Hematopoietic multipotent progenitor cell treated with erythropoietin and hydrocortisone succinate and interleukin-3 and kit ligand, for 17 days (in vitro differentiated cells): ENCODE data around the gene PTPRR.

ENCODE experiments used
- DNase-seq: peaks from one replicate; pipeline ENCODE4 v3.0.0-alpha.2; 2015; ENCODE audit warnings: low spot score

The PTPRR gene

DNA sequence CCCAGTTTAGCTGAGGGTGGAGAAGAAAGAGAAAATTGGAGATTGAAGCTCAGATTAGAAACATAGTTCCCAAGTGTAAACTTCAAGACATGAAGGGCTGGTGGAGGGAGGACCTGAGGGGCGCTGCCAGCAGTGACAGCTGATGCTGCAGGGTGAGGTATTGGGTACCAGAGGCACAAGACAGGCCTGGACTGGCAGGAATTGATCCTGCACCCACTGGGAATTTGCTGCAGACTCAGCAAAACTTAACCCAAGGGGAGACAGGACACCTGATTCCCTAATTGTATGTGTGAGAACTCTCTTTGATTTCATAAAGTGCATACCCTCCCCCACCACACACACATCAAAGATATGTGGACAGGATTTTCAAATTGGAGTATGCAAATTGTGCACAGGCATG lies 11.6 kb downstream of the PTPRR start:
- DNase-seq, result no peak

DNA sequence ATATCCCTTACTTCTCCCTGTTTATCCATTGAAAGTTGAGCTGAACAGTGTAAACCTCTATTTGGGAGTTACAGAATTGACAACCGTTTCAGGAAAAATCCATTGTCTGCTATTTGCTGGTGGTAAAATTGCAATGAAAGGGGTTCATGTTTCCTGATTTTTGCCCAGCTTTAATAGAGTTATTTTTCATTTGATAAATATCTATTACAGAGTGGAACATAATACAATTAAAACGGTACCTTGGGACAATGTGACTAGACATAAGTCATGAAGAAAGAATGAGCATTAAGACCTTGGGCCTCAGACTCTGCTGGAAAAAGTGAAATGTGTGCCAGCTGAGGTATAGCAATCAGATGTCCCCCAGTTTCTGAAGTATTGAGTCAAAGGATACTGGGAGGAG lies 13.1 kb downstream of the PTPRR start:
- DNase-seq, result no peak

DNA sequence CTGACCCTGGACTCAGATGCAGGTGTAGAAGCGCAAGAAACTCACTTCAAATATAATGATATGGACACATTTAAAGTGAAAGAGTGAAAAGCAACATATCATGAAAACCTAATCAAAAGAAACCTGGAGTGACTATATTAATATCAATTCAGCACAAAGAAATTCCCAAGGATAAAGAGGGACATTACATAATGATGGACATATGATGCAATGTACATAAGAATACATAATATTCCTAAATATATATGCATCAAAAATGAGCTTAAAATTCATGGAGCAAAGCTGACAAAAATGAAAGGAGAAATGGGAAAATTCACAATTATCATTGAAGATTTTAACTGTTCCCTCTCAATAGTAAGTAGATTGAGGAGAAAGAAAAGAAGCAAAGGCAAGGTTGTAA lies 24.6 kb downstream of the PTPRR start:
- DNase-seq, result no peak

DNA sequence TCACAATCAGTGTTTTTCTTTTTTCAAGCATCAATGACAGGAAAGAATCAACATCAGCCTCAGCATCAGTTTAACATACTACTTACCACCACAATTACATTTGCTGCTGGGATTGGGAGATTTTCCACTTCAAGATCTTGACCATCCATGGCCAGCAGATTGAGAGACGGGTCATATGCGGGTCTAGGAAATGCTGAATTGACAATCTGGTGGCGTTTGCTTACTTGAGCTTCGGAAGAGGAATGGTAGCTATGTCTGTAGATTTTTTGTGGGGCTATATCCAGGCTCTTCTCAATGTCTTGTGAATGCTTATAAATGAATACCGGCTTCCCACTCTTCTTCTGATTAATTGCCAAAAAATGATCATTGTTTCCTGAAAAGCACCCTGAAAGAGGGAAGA lies 27.9 kb downstream of the PTPRR start:
- DNase-seq, result no peak

DNA sequence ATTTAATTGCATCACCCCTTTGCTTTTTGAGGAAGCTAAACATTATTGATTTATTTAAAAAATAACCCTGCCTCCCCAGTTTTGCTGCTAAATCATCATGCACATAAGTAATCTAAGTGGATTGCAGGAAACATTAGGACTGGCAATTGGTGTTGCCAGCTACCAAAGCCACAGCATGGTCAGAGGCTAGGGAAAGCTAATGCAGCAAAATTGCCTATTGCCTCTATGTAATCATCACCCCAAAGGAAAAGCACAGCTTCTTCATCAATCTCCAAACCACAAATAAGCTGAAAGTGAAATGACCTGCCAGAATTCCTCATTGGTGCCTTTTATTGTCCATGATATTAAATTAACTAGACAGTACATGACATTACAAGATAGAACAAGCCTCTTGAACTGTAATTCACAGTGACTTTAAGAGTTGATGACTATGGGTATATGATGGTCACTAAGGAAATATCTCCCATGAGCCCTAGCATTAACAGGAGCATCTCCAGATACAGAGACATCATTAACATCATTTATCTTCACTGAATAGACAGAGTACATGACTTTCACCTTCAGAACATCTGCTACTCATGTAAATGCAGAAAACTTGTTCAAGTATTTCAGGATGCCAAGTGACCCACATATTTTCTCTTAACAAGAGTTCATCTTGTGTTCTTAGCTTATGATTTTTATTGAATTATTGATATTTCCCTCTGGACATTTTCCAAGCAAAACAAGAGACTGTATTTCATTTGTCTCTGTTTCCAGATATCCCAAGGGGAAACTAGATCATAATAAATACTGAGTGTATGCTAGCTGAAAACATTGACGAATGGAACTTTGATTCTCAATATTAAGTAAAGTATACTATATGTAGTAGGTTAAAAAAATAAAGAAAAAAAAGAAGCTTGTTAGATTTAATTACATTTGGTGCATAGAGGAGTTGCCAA lies 29.4 kb downstream of the PTPRR start:
- DNase-seq, result no peak

DNA sequence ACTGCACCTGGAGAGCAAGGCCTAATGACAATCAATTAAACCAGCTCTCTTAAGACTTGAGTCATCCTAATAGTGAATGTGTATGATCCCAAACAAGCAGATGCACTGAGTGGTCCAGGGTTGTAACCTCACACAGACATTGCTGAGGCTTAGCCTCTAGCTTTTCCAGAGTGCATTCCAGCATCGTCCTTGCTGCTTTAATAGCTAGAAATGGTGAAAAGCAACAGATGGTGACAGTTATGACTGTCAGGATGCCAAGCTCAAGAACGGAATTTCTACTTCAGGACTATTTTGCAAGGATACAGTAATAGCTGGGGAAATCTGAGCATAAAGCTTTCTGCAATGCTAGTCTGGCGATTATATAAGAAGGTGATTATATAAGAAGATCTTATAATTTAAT lies 34.6 kb downstream of the PTPRR start:
- DNase-seq, result no peak

DNA sequence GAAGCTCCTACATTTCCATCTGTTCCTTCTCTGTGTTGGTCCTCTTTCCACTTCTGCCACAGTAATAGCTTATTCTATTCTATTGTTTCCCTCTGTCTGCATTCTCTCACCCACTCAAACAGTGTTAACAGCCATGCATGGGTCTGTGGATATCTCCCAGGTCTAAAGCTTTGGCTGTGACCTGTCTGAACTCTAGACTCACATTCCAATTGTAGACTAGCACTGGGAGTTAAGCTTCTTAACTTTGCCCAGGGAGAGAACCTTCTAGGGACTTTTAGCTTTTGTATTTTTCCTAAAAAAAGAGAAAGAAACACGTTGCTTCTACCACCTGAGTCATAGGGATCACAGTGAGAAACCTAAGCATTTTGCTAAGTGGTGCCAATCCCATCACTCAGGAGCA lies 36.7 kb downstream of the PTPRR start:
- DNase-seq, result no peak

DNA sequence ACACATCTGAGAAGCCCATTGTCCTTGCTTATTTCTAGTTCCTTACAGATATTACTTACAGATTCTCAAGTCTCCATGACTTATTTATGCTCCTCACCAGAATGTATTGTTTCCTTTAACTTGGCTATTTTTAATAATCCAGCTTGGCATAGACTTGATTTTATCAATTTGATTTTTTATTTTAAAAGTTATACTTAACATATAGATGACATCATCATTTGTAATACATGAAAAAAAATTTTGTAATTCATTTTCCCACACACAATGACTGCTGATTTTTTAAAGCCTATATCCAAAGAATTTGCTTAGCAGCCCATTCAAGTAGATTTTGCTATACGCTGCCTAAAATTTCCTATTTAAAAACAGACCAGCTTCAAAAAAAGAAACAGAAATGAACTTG lies 39.8 kb downstream of the PTPRR start:
- no peak for DNase-seq

DNA sequence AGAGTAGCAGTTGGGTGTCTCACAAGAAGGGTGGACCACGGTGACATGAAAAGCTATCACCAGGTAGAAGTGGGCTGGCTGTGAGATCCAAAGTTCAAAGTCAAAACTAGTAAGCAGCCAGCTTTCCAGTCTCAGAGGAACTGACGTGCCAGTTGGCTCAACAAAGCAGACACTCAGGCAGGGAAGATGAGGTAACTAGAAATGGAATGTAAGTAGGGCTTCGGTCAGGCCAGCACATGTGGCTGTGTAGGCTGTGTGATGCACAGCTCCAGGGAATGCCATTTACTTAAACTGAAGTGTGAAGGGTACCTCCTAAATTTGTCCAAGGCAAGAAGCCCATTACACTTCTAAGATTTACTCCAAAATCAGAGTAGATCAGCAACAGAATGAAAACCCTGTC lies 43.6 kb downstream of the PTPRR start:
- no peak for DNase-seq

DNA sequence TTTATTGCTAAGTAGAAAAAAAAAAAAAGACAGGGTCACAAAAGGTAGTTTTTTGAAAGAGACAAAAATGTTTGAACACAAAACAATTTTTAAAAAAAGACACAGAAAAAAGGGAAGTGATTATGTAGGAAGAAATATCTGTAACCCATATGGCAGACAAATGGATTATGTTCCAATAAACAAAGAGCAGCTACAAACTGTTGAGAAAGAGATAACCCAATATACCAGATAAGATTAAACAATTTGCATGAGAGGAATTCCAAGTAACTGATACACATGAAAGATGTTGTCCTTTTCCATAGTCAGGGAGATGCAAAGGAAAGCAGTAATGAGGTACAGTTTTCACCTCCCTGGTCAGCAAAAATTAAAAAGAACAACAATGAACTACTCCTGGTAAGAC lies 44.9 kb downstream of the PTPRR start:
- DNase-seq, result no peak

DNA sequence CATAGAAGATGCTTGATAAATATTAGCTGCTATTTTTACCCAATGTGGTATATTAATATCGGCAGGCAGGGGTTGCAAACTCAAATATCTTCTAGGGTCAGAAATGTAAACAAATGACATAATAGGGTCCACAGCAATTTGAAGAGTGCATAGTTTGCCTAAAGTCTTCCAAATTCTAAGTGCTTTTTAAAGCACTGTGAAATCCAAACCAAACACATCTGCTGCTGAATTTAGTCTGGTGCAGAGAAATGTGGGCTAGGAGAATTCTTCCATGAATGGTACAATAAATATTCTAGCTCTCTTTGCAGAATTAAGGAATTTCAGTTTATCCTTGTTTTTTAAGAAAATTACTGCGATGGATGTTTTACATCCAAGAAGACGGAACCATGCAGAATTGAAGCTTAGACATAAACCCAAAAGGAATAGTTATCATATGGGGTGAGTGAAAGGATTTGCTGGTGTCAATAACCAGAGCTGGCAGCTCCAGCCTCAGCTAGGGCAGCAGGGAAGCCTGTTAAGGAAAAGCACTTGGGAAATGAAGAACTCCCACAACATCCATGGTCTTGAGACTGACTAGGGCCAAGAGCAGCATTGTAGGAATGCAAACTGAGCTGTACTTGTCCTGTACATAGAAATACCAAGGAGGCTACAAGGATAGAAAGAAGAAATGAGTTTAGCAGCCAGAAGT lies 65.5 kb downstream of the PTPRR start:
- no peak for DNase-seq

DNA sequence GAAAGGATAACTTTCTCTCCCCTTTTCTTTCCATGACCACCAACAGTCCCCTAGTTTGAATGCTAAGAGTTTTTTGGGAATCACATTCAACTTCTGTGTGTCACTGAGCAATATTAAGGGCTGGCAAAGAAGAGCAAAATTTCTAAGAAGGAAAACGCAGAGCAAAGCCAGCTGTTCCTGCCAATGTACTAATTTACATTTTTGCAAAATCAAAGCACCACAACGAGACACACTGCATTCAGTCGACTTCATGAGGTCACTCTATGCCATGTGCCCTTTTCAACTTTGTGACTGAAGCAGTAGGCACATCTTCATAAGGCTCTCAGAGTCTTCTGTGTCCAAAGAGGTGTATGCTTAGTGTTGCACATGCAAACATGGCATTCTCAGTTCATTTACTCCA lies 66.4 kb downstream of the PTPRR start:
- DNase-seq, result no peak

DNA sequence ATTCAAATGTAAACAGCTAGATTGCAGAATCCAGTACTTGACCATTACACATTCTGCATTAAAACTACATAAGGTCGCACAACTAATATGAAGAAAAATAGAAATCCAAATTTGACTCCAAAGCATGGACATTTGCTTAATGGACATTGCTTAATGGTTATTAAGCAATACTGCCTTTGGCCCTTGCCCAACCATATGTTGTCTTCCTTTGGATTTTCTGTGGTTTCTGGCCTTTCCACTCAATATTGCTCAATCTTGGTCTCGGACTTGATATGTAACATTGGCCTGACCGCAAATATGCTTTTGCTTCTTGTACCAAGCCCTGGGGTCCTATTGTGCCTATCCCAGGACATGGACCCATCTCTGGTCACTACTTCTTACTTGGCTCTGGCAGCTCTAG lies 67.2 kb downstream of the PTPRR start:
- DNase-seq, result no peak

DNA sequence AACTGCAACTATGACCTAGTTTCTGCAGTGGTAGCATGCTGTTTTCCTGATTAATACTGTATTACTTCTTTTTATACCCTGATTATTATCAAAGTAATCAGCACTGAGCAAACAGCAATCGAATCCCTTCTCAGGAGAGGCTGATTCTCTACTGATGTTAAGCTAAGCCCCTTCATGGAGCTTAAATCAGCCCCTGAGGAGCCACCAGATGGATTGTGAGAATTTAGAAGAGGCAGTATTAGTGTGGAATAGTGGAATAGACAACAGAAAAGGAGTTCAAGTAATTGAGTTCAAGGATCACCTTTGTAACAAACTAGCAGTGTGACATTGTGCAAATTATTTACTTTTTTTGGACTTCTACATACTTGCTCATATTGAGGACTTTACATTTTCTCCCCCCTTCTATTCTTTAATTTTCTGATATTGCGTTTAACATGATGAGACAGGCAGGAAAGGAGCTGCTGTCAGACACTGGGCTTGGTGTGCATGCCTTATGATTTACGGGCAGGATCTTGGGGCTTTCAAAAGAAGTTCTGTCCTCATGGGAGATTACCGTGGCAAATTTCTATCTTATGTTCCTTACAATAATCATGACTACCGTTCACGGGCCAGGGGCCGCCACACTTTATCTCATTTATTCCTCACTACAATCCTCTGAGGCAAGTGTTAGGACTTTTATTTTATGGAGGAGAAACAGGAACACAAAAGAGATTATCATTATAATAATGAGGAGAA lies 68.0 kb downstream of the PTPRR start:
- no peak for DNase-seq

DNA sequence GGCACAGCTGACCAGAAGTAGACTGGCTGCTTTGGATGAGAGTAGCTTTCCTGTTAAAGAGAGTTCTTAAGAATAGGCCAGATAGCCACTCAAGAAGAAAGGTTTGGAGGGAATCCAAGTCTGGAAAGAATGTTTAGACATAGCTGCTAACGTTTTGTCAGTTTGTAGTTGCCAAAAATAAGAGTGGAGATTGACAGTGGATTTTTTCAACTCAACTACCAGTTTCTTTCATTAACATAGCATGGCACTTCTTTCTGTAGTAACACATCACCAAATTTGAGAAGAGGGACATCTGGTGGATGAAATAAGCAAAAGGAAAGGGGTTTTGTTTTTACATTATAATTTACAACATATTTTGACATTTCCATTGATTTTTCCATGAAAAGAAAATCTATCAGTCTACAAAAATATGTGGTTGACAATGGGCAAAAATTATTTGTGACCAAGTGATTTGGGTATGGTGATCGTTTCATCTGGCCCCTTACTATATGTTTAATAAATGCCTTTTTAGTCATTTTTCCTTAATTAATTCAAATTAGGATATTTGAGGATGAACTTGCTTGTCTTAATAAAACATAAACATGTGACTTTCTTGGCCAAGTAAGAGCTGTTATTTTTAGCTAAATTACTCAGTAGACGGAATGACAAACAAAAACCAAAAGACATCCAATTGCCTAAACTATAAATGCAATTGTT lies 71.1 kb downstream of the PTPRR start:
- no peak for DNase-seq

DNA sequence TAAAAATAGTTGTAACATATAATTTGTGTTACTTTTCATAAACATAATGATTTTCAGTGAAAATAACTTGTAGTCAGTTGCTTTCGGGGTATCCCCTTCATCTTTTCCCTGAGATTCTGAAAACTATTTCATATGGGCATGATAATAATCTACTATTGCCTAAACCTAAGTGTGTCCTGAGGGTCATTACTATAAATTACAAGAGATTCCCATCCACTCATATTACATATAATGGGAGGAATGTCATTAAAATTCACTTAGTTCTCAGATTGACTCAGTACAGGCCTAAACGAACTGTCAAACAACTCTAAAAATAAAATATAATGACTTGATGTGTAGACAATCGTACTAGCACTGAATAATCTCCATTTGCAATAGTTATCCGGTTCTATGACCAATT lies 72.7 kb downstream of the PTPRR start:
- DNase-seq, result no peak

DNA sequence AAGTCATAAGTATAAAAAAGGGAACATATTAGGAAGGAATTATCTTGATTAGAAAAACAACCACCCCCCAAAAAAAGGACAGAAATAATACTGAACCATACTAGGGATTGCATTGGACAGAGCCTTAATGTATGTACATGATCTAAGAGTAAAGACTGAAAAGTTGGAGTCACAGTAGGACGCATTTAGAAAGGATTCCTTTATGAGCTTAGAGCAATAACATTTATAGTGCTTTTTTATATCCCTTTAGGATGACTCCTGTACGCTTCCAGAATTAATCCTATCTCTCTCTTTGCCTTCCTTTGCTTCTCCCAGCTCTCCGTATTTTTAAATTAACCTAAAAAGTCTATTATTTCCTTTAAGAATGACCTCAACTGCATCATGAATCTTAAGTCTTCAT lies 75.3 kb downstream of the PTPRR start:
- DNase-seq, result no peak

DNA sequence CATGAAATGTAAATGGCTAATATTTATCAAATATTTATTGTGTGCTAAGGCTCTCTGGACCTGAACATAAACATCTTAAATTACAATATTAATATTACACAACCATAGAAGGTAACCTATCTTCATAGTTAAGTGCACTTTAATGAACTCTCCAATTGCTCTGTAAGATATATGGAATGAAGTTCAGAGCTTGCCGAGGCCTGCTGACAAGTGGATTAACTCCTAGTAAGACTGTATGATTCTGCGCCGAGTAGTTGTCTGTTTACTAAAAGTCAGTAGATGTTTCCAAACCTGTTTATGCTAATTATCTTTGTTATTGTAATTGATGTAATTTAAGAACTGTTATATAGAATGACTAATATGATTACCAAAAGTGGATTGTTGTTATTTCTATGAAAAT lies 77.2 kb downstream of the PTPRR start:
- DNase-seq, result no peak

DNA sequence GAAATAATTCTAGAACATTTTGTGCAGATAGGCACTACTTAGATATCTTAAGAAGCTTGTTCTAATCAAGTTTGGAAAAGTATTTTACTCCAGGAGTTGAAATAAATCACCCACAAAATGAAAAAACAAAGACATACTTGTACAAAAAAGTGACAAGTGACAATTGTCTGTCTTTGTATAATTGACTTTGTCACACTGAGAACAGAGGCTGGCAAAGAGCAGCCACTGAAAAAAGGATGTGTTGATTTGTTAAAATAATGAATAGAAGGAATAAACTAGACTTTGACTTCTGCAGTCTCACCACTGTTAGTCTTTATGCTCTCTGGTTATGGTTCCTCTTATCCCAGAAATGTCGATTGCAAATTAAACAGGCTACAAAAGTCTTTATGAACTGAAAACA lies 77.6 kb downstream of the PTPRR start:
- no peak for DNase-seq

DNA sequence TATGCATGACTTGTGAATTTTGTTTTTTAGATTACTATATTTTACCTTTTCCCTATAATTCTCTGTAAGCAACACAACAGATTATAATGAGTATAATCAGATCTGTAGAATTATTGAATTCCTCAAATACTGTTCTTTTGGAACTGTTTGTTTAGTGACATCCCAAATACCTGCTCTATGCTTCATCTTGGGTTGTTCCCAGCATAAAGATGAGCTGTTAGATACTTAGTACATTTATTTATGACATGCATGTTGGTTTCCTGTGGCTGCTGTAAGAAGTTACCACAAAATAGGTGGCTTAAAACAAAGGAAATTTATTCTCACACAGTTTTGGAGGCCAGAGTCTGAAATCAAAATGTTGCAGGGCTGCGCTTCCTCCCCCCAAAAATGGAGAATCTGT lies 78.4 kb downstream of the PTPRR start:
- DNase-seq, result no peak

DNA sequence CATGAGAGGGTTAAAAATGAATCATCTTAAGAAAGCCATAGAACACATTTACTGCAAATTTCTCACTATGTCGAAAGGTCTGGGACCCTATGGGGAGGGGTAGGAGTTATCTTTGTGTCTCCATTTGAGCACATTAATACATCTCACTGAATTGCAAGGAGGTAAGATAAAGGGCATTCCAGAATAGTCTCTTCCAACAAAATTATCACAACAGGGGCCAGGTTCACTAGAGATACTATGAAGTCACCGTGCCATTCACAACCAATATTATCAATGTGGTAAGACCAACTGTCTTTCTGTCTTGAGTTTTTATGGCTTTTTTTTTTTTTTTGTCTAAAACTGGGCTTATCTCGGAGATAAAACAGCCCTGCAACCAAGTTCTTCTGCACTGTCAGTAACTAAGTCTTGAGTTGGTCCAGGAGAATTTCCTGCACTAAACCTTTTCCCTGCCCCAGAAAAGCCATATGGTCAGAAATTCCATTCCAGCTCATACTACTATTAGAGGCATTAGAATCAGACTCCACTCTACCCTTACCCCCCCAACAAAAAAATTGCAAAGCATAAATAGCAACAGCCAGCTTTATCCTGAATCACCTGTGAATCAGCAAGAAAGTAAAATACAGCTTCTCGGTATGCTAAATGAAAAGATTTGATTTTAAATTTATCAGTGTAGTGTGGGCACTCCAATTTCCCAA lies 79.7 kb downstream of the PTPRR start:
- no peak for DNase-seq

DNA sequence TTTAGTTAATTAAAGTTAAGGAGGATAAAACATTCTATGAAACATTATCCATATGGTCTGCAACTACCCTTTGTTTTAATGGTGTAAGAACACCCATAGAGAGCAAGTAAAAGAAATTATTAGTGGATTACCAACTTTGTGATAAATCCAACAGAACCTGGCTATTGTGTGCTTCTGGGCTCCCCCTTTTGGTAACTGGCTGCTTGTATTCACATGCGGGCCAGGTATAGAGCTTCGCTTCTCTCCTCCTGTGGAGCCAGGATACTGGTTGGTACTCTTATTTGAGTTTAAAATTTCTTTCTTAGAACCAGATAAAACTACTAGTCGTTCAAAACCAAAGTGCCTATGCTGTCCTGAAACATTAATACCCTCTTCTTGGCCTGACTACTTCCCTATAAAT lies 81.0 kb downstream of the PTPRR start:
- DNase-seq, result no peak
